Gastrocnemius medialis (tissue), 4 donors: Measurements from ENCODE around the gene FBXW10B. TPM values are rescaled to one million over a fixed set of nuclear protein-coding genes. Genes with fewer than 3 reads are reported as not detected.

Source experiments
- ATAC-seq, 2 donors: fragments of 150-250 bp; one replicate each; pipeline ENCODE4 v1.9.1; 2016
- DNase-seq, 2 donors: peaks; one replicate each; pipeline ENCODE4 v3.0.0-alpha.2; 2019
- H3K27ac ChIP-seq, 4 donors: fragments of 200-600 bp; sonication (generic); 1 replicate in 1 of 4; 2 replicates in 3 of 4; pipeline ENCODE4 v1.5.1; 2016 to 2018; ENCODE audit warnings: mild to moderate bottlenecking in 2 of 4, moderate library complexity in 1 of 4
- H3K27me3 ChIP-seq, 3 donors: fragments of 200-600 bp; sonication (generic) in 2 of 3; 1 replicate in 1 of 3; 2 replicates in 2 of 3; pipeline versions ENCODE4 v1.5.1 to v1.6.0; 2016 to 2019; ENCODE audit warnings: mild to moderate bottlenecking in 1 of 3, moderate library complexity in 1 of 3
- H3K36me3 ChIP-seq, 2 donors: fragments of 200-600 bp; sonication (generic) in 1 of 2; one replicate each; pipeline ENCODE4 v1.5.1; 2017 to 2018
- H3K4me1 ChIP-seq, 2 donors: fragments of 200-600 bp; sonication (generic) in 1 of 2; one replicate each; pipeline ENCODE4 v1.5.1; 2016 to 2017; ENCODE audit warnings: mild to moderate bottlenecking in 2 of 2
- H3K4me3 ChIP-seq, 4 donors: fragments of 200-600 bp; sonication (generic) in 3 of 4; 1 replicate in 1 of 4; 2 replicates in 3 of 4; pipeline ENCODE4 v1.5.1; 2016 to 2019; ENCODE audit warnings: mild to moderate bottlenecking in 2 of 4
- H3K9me3 ChIP-seq, 3 donors: fragments of 200-600 bp; sonication (generic) in 2 of 3; 1 replicate in 1 of 3; 2 replicates in 2 of 3; pipeline ENCODE4 v1.5.1; 2016 to 2019
- CTCF ChIP-seq, 5 experiments: fragments of 450-650 bp in 3 of 5; fragments of 200-600 bp in 2 of 5; sonication (generic) in 2 of 5; IDR thresholded peaks in 4 of 5; conservative IDR thresholded peaks in 1 of 5; 1 replicate in 4 of 5; 2 replicates in 1 of 5; pipeline ENCODE4 v1.5.1; 2016 to 2019; ENCODE audit warnings: antibody characterized with exemption in 5 of 5, mild to moderate bottlenecking in 3 of 5, moderate library complexity in 3 of 5
- POLR2A ChIP-seq, 2 donors: fragments of 450-650 bp; IDR thresholded peaks; one replicate each; pipeline ENCODE4 v1.6.1; 2017; ENCODE audit warnings: antibody characterized with exemption in 2 of 2, mild to moderate bottlenecking in 2 of 2, moderate library complexity in 2 of 2
- in situ Hi-C, 4 donors: fragments of 200-750 bp; cut with MboI; loops; one replicate each; pipeline versions ENCODE4 v1.15.0 to v1.8.0; 2017; ENCODE audit warnings: low sequenced_read_pairs in 4 of 4
- intact Hi-C: fragments of 100-400 bp; cut with DNase I; formaldehyde crosslinking; loops from one replicate; pipeline ENCODE4 v1.15.1; 2023; ENCODE audit warnings: low total_unique reads
- total RNA-seq, 4 donors: library from RNA; depleted of rRNA; stranded (reverse); fragments of >200 nt; gene quantifications; one replicate each; pipeline versions ENCODE4 v1.1.0 to v1.2.3, GENCODE V29; 2016

Gene FBXW10B
- total RNA-seq, 4 donors from 2014 or later, result 1.1 to 2.7 (median 1.5) TPM

- H3K36me3 ChIP-seq, result no peaks in the 10 kb centered on the region
- TF ChIP-seq POLR2A (IDR thresholded peaks at IDR 0.05) (no peak), CTCF (IDR thresholded peaks at IDR 0.05 in 4 of 5, conservative IDR thresholded peaks at IDR 0.05 in 1 of 5) (no peak)
- in situ Hi-C loops, result no loop called here
- no peak for DNase-seq
- H3K4me3 ChIP-seq, result no peak overlapping the region
- peaks cover 21 to 22% of the 10 kb centered on the region in 2 donors for H3K4me1 ChIP-seq
- no peak overlapping the region for H3K27ac ChIP-seq
- H3K27me3 ChIP-seq, result no peaks in the 10 kb centered on the region
- intact Hi-C loops, result no loop called here
- no peaks in the 10 kb centered on the region for H3K9me3 ChIP-seq
- ATAC-seq, result no peak
Measured at GRCh38 chr17:15652960-15653359, 33.5 kb upstream of the FBXW10B start.

- Histone ChIP-seq H3K9me3 (no peaks in the 10 kb centered on the region), H3K27ac (peak overlapping the region; percentile 80 to 86 (median 82)), H3K4me1 (peaks cover 21 to 22% of the 10 kb centered on the region in 2 donors), H3K27me3 (no peaks in the 10 kb centered on the region), H3K36me3 (no peaks in the 10 kb centered on the region), H3K4me3 (peak overlapping the region; percentile 61 to 79 (median 68))
- in situ Hi-C loops (no loop called here), intact Hi-C loops (no loop called here)
- TF ChIP-seq POLR2A (IDR thresholded peaks at IDR 0.05) (peak; percentile 51 to 71), CTCF (IDR thresholded peaks at IDR 0.05 in 4 of 5, conservative IDR thresholded peaks at IDR 0.05 in 1 of 5) (no peak)
- ATAC-seq, result peak; percentile 93 to 95
- peak; percentile 89 to 95 for DNase-seq
Measured at GRCh38 chr17:15651583-15652110, 32.1 kb upstream of the FBXW10B start.

DNA sequence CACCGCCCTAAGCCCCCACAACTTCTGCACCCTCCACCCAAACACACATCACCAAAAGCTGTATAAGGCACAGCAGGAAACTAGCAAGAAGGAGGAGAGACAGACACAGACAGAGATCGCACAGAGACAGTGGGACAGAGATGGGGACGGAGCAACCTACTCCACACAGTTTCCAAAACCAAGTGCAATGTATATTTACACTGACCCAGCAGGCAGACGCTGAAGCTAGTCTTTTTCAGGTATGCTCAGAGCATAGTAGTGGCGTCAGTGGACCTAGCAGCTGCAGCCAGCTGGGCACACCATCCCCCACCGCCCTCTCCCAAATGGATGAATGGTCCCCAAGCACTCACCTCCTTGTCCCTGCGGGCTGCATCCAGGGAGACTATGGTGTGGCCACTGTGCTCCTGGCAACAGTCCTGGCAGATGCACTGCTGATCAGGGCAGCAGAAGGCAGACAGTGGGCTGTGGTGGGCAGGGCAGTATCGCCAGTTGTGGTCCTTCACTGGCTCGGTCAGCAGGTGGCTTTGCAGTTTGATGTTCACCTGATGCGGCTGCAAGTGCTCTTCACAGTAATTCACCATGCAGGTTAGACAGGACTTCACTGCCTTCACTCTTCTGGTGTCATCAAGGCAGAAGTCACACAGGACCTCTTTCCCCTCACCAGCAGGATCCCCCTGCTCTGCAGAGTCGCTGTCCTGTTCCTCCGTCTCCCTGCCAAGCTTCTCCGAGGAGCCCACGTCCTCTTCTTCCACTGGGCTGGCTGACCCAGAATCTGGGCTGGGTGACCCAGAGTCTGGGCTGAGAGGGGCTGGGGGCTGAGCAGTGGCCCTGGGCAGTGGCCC lies 31.5 kb upstream of the FBXW10B start:
- H3K27me3 ChIP-seq, result no peaks in the 10 kb centered on the region
- H3K4me1 ChIP-seq, result peaks cover 21 to 22% of the 10 kb centered on the region in 2 donors
- H3K9me3 ChIP-seq, result no peaks in the 10 kb centered on the region
- intact Hi-C loops (no loop called here), in situ Hi-C loops (no loop called here)
- H3K4me3 ChIP-seq, result peak overlapping the region; percentile 61 to 79 (median 68)
- peak overlapping the region; percentile 80 to 86 (median 82) for H3K27ac ChIP-seq
- no peak for DNase-seq
- TF ChIP-seq CTCF (IDR thresholded peaks at IDR 0.05 in 4 of 5, conservative IDR thresholded peaks at IDR 0.05 in 1 of 5), result no peak
- TF ChIP-seq POLR2A (IDR thresholded peaks at IDR 0.05), result no peak
- H3K36me3 ChIP-seq, result no peaks in the 10 kb centered on the region
- peak; percentile 2 to 5 for ATAC-seq

- TF ChIP-seq POLR2A (IDR thresholded peaks at IDR 0.05) (no peak), CTCF (IDR thresholded peaks at IDR 0.05 in 4 of 5, conservative IDR thresholded peaks at IDR 0.05 in 1 of 5) (no peak)
- peak; percentile 52 to 56 for DNase-seq
- intact Hi-C loops (no loop called here), in situ Hi-C loops (no loop called here)
- peak overlapping the region; percentile 61 to 79 (median 68) for H3K4me3 ChIP-seq
- peak overlapping the region; percentile 80 to 86 (median 82) for H3K27ac ChIP-seq
- H3K4me1 ChIP-seq, result peaks cover 28 to 30% of the 10 kb centered on the region in 2 donors
- peak in 1 of 2 donors; percentile 46 for ATAC-seq
- no peaks in the 10 kb centered on the region for H3K27me3 ChIP-seq
- no peaks in the 10 kb centered on the region for H3K36me3 ChIP-seq
- no peaks in the 10 kb centered on the region for H3K9me3 ChIP-seq
Measured at GRCh38 chr17:15649861-15650421, 30.4 kb upstream of the FBXW10B start.
